HG03025 (cell line): ENCODE data around the gene KIR2DL1.
"Not testable (repeated sequence)": the region's sequence is repeated elsewhere in the genome, so short reads cannot be mapped to it uniquely, and the experiment has no call there.

Experiments
- ATAC-seq: cut with Tn5 transposase; IDR thresholded peaks from one replicate; pipeline ENCODE4 v1.9.1; 2021; ENCODE audit warnings: mild to moderate bottlenecking, moderate library complexity; ENCODE audit not compliant: unreplicated experiment, low FRiP score

KIR2DL1 gene

DNA sequence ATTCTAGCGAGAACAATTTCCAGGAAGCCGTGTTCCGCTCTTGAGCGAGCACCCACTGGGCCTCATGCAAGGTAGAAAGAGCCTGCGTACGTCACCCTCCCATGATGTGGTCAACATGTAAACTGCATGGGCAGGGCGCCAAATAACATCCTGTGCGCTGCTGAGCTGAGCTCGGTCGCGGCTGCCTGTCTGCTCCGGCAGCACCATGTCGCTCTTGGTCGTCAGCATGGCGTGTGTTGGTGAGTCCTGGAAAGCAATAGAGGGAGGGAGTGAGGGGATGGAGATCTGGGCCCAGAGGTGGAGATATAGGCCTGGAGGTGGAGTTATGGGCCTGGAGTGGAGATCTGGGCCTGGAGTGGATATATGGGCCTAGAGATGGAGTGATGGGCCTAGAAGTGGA is at the start of gene KIR2DL1:
Gene KIR2DL1 (plus strand): TSS at position 148 of the 400 bp plus-strand sequence. CDS start 58 bp downstream, at position 206.
- not testable (repeated sequence) for ATAC-seq

DNA sequence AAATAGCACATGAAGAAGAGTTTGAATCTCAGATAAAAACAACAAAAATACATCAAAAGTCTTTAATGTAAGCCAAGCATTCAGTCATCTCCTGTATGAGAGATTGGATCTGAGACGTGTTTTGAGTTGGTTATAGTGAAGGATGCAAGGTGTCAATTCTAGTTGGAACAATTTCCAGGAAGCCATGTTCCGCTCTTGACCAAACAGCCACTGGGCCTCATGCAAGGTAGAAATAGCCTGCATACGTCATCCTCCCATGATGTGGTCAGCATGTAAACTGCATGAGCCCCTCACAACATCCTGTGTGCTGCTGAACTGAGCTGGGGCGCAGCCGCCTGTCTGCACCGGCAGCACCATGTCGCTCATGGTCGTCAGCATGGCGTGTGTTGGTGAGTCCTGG is 45.5 kb upstream of the KIR2DL1 start, which contains the start of gene KIR3DL3:
Gene KIR3DL3 (plus strand): TSS at position 301 of the 400 bp plus-strand sequence. CDS start 55 bp downstream, at position 356.
- ATAC-seq = no peak

- no peak for ATAC-seq
Observed at GRCh38 chr19:54724644-54725043, 44.9 kb upstream of the KIR2DL1 start.

DNA sequence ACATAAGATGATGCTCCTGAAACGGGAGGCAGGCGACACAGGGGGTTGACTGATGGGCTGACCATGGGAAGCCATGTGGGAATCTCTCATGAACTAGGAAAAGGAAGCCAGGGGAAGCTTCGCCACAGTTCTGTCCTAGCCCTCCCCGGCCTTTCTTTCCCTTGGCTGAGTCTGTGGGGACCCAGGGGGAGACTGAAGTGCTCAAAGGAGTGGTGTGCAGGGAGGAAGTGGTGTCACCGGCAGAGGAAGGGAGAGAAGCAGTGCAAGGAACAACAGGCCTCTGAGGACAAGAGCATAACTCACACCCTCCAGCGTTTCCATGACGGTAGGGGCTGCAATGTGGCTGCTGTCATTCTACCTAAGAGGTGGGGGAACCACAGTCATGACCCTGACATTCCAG is 44.3 kb upstream of the KIR2DL1 start:
- ATAC-seq = no peak

DNA sequence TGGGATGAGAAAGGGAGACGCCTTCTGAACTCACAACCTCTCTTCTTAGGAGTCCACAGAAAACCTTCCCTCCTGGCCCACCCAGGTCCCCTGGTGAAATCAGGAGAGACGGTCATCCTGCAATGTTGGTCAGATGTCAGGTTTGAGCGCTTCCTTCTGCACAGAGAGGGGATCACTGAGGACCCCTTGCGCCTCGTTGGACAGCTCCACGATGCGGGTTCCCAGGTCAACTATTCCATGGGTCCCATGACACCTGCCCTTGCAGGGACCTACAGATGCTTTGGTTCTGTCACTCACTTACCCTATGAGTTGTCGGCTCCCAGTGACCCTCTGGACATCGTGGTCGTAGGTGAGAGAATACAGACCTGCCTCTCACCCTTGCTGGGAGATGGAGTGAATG is 42.0 kb upstream of the KIR2DL1 start:
- no peak for ATAC-seq

DNA sequence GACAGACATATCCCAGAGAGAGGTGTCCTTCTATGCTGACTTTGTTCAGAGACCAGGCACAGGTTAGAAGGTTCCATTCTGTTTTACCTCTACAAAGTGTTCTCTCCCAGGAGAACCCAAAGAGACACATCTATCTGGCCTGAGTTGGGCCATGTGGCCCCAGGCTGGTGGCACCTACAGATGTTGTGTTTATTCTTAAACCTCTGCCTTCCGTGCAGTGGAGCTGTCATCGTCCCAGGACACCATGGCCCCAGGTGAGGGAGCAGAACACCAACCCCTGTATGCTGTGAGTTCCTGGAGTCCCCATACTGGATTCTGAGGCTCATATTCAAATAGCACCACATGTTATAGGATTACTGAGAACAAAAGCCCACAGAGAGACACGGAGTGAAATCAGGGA is 41.4 kb upstream of the KIR2DL1 start:
- no peak for ATAC-seq

- no peak for ATAC-seq
Observed at GRCh38 chr19:54729416-54730188, 40.0 kb upstream of the KIR2DL1 start.

DNA sequence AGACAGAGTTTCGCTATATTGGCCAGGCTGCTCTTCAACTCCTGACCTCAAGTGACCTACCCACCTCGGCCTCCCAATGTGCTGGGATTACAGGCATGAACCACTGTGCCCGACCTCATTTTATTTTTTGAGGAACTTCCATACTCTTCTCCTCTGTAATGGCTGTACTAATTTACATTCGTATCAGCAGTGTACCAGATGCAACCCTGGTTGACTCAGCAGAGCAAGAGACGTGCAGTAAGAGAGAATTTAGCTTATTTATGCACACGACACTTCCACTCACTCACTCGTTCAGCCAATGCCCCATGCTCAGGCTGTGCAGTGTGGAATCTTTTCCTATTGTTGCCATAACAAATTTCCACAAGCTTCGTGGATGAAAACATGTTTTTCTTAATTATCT is 38.4 kb upstream of the KIR2DL1 start:
- no peak for ATAC-seq

DNA sequence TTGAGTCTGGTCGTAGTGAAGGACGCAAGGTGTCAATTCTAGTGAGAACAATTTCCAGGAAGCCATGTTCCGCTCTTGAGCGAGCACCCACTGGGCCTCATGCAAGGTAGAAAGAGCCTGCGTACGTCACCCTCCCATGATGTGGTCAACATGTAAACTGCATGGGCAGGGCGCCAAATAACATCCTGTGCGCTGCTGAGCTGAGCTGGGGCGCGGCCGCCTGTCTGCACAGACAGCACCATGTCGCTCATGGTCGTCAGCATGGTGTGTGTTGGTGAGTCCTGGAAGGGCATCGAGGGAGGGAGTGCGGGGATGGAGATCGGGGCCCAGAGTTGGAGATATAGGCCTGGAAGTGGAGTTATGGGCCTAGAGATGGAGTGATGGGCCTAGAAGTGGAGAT is 31.3 kb upstream of the KIR2DL1 start, which contains the start of gene KIR2DL3:
Gene KIR2DL3 (plus strand): TSS at position 208 of the 400 bp plus-strand sequence. CDS start 33 bp downstream, at position 241.
- not testable (repeated sequence) for ATAC-seq

DNA sequence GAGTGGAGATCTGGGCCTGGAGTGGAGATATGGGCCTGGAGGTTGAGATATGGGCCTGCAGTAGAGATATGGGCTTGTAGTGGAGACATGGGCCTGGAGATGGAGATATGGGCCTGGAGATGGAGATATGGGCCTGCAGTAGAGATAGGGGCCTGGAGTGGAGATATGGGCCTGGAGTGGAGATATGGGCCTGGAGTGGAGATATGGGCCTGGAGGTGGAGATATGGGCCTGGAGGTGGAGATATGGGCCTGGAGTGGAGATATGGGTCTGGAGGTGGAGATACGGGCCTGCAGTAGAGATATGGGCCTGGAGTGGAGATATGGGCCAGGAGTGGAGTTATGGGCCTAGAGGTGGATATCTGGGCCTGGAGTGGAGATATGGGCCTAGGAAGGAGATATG is 30.9 kb upstream of the KIR2DL1 start:
- no peak for ATAC-seq

DNA sequence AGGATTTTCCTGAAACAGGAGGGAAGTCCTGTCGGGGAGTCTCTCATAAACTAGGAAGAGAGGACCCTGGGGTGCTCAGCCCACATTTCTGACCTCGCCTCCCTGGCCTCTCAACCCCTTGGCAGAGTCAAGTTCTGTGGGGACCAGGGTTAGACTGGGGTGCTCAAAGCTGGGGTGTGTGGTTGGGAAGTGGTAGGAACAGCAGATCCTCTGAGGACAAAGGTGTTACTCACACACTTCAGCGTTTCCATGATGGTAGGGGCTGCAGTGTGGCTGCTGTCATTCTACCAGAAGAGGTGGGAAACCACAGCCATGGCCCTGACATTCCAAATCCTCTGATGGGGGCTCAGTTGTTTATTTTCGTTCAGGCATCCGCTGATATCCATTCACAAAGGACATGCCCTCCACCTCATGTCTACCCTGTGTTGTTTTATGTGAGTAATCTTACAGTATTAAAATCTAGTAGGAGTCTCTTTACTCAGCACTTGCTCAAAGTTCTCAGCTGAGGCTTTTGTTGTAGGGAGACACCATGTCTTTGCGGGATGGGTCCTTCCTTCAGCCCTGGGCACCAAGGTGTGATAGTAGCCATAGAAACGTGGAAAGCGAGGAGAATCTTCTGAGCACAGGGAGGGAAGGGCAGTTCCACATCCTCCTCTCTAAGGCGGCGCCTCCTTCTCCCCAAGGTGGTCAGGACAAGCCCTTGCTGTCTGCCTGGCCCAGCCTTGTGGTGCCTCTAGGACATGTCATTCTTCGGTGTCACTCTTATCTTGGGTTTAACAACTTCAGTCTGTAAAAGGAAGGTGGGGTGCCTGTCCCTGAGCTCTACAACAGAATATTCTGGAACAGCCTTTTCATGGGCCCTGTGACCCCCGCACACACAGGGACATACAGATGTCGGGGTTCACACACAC is 29.8 kb upstream of the KIR2DL1 start:
- no peak for ATAC-seq

GRCh38 chr19:54741950-54742349 is 27.6 kb upstream of the KIR2DL1 start:
- not testable (repeated sequence) for ATAC-seq

DNA sequence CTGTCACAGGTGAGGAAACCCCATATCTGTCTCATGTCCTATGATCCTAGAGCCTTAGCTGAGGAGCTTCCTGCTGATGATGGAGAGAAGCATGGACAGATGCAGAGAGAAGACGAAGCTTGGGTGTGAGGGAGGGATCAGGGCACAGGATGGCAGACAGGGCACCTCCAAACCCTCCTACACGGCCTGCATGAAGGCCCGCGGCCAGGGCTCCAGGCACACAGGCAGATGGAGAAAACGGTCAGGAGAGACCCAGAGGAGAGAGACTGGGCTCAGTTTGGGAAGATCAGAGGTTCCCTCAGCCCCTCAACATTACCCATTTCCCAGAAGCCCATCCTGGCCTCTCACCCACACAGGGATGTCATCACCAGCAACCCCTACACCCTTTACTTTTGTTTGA is 25.5 kb upstream of the KIR2DL1 start:
- not testable (repeated sequence) for ATAC-seq

GRCh38 chr19:54747614-54748322 is 21.8 kb upstream of the KIR2DL1 start:
- not testable (repeated sequence) for ATAC-seq

- not testable (repeated sequence) for ATAC-seq
Observed at GRCh38 chr19:54750276-54750675, 19.3 kb upstream of the KIR2DL1 start.

DNA sequence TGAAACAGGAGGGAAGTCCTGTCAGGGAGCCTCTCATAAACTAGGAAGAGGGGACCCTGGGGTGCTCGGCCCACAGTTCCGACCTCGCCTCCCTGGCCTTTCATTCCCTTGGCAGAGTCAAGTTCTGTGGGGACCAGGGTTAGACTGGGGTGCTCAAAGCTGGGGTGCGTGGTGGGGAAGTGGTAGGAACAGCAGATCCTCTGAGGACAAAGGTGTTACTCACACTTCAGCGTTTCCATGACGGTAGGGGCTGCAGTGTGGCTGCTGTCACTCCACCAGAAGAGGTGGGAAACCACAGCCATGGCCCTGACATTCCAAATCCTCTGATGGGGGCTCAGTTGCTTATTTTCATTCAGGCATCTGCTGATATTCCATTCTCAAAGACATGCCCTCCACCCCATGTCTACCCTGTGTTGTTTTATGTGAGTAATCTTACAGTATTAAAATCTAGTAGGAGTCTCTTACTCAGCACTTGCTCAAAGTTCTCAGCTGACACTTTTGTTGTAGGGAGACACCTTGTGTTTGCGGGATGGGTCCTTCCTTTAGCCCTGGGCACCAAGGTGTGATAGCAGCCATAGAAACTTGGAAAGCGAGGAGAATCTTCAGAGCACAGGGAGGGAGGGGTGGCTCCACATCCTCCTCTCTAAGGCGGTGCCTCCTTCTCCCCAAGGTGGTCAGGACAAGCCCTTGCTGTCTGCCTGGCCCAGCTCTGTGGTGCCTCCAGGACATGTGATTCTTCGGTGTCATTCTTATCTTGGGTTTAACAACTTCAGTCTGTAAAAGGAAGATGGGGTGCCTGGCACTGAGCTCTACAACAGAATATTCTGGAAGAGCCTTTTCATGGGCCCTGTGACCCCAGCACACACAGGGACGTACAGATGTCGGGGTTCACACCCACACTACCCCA is 13.1 kb upstream of the KIR2DL1 start:
- not testable (repeated sequence) for ATAC-seq

GRCh38 chr19:54758577-54758976 is 11.0 kb upstream of the KIR2DL1 start:
- not testable (repeated sequence) for ATAC-seq

GRCh38 chr19:54764219-54764618 is 5.4 kb upstream of the KIR2DL1 start:
- not testable (repeated sequence) for ATAC-seq

- not testable (repeated sequence) for ATAC-seq
Observed at GRCh38 chr19:54766464-54766863, 3.1 kb upstream of the KIR2DL1 start.
